Left ventricle myocardium inferior (tissue), 1 donor: ENCODE data around the gene BCAS3. TPM values are rescaled to one million over a fixed set of nuclear protein-coding genes. Genes with fewer than 3 reads are reported as not detected.
A peak's percentile ranks its signal among the peaks of the same experiment; 100 is the strongest.

ENCODE experiments used
- DNase-seq: peaks from one replicate; pipeline ENCODE4 v3.0.0-alpha.2; 2020
- H3K27ac ChIP-seq: fragments of 200-600 bp; replicated peaks from 2 replicates; pipeline ENCODE4 v1.8.0; 2021
- H3K27me3 ChIP-seq: fragments of 200-600 bp; 2 replicates; pipeline ENCODE4 v1.8.0; 2021; ENCODE audit warnings: low read depth
- H3K36me3 ChIP-seq: fragments of 200-600 bp; 2 replicates; pipeline ENCODE4 v1.8.0; 2021
- H3K4me1 ChIP-seq: fragments of 200-600 bp; 2 replicates; pipeline ENCODE4 v1.8.0; 2021
- H3K4me3 ChIP-seq: fragments of 200-600 bp; 2 replicates; pipeline ENCODE4 v1.8.0; 2021; ENCODE audit warnings: mild to moderate bottlenecking, moderate library complexity
- H3K9me3 ChIP-seq: fragments of 200-600 bp; replicated peaks from 2 replicates; pipeline ENCODE4 v1.8.0; 2021
- CTCF ChIP-seq: fragments of 200-600 bp; IDR thresholded peaks from 2 replicates; pipeline ENCODE4 v1.8.0; 2021; ENCODE audit warnings: antibody characterized with exemption, mild to moderate bottlenecking, borderline replicate concordance
- intact Hi-C: fragments of 100-400 bp; cut with micrococcal nuclease; formaldehyde crosslinking; loops from one replicate; pipeline ENCODE4 v1.11.0; 2022
- total RNA-seq: library from RNA; stranded (reverse); fragmentation: NEBNext Ultra II Directional; extraction: Animal tissue kit (Norgen Biotek cat#: 25700); gene quantifications from one replicate; pipeline ENCODE4 v1.2.1, GENCODE V29; 2021
- donor health status: DM: no; HTN: yes; CAD: no; lungs with severe emphysema.

BCAS3 gene
- total RNA-seq, 1 donor from 2014 or later: 16.5 TPM

DNA sequence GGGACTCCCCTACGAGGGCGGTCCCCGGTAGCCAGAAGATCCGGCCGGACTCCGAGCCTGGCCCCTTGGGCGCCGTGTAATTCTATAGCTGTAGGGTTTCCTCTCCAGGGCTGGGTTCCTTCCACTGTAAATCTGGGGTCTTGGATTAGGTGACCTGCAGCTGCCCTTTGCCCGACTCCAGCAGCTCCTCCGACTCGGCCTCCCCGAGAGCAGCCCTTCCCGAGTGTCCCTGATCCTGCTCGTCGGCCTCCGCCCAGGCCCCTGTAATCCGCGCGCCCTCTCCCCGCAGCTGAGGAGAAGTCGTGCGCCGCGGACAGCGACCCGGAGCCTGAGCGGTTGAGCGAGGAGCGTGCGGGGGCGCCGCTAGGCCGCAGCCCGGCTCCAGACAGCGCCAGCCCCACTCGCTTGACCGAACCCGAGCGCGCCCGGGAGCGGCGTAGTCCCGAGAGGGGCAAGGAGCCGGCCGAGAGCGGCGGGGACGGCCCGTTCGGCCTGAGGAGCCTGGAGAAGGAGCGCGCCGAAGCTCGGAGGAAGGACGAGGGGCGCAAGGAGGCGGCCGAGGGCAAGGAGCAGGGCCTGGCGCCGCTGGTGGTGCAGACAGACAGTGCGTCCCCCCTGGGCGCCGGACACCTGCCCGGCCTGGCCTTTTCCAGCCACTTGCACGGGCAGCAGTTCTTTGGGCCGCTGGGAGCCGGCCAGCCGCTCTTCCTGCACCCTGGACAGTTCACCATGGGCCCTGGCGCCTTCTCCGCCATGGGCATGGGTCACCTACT lies 727.4 kb downstream of the BCAS3 start:
- peaks cover 91% of the 10 kb centered on the region for H3K27me3 ChIP-seq
- intact Hi-C loops: loop anchor here (10.0 kb wide), 1 partner anchor 400 kb away; no protein-coding TSS in a partner anchor
- H3K4me3 ChIP-seq: peak overlapping the region; percentile 77
- H3K36me3 ChIP-seq: peaks cover 10% of the 10 kb centered on the region
- H3K27ac ChIP-seq: peak overlapping the region; percentile 93
- TF ChIP-seq CTCF: no peak
- H3K9me3 ChIP-seq: no peaks in the 10 kb centered on the region
- no peak for DNase-seq
- peaks cover 60% of the 10 kb centered on the region for H3K4me1 ChIP-seq

- peak; percentile 13 for DNase-seq
- Histone ChIP-seq H3K27ac (peak overlapping the region; percentile 93), H3K27me3 (peaks cover 90% of the 10 kb centered on the region), H3K36me3 (peaks cover 10% of the 10 kb centered on the region), H3K9me3 (no peaks in the 10 kb centered on the region), H3K4me3 (peak overlapping the region; percentile 77), H3K4me1 (peaks cover 62% of the 10 kb centered on the region)
- intact Hi-C loops: loop anchor here (10.0 kb wide), 1 partner anchor 401 kb away; no protein-coding TSS in a partner anchor
- TF ChIP-seq CTCF: no peak
Measured at GRCh38 chr17:61405686-61406536, 728.3 kb downstream of the BCAS3 start.

DNA sequence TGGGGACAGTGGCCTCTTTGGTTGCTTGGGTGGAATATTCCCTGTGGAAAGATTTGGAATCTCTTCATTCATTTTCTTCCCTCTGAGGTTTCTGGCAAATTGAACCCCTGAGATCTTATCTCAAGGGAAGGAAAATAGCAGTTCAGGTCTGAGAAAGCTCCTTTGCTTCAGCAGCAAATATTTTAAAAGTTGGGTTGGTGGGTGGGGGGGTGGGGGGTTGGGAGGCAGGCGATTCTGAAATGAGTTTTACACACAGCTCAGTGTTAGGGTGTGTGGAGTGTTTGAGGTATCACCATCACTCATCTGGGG lies 728.8 kb downstream of the BCAS3 start:
- intact Hi-C loops: loop anchor here (10.0 kb wide), 1 partner anchor 402 kb away; no protein-coding TSS in a partner anchor
- H3K9me3 ChIP-seq: no peaks in the 10 kb centered on the region
- no peak for DNase-seq
- peaks cover 62% of the 10 kb centered on the region for H3K4me1 ChIP-seq
- no peak for TF ChIP-seq CTCF
- H3K4me3 ChIP-seq: peak overlapping the region; percentile 77
- H3K27me3 ChIP-seq: peaks cover 84% of the 10 kb centered on the region
- H3K27ac ChIP-seq: peak overlapping the region; percentile 93
- H3K36me3 ChIP-seq: peaks cover 10% of the 10 kb centered on the region

- Histone ChIP-seq H3K27me3 (peaks cover 77% of the 10 kb centered on the region), H3K36me3 (peaks cover 10% of the 10 kb centered on the region), H3K4me1 (peaks cover 68% of the 10 kb centered on the region), H3K9me3 (no peaks in the 10 kb centered on the region), H3K27ac (peak overlapping the region; percentile 93), H3K4me3 (peak overlapping the region; percentile 77)
- no peak for DNase-seq
- intact Hi-C loops: loop anchor here (10.0 kb wide), 1 partner anchor 402 kb away; no protein-coding TSS in a partner anchor
- no peak for TF ChIP-seq CTCF
Measured at GRCh38 chr17:61406971-61407911, 729.6 kb downstream of the BCAS3 start.
